T-cell (primary cell): Measurements from ENCODE around the gene IRX2. TPM values are rescaled to one million over a fixed set of nuclear protein-coding genes. Genes with fewer than 3 reads are reported as not detected.

Experiments
- ATAC-seq, 4 experiments: fragments of 200-7000 bp in 3 of 4; fragments of 150-1000 bp in 1 of 4; cut with Tn5 transposase; replicated peaks in 1 of 4; 1 replicate in 3 of 4; 2 replicates in 1 of 4; pipeline ENCODE4 v1.10.0; 2021; ENCODE audit warnings: moderate library complexity in 3 of 4, mild to moderate bottlenecking in 2 of 4, moderate number of reproducible peaks in 1 of 4
- CTCF ChIA-PET, 2 donors: fragments of 300-600 bp; sonication (Branson Sonifier 250); formaldehyde crosslinking; loops; one replicate each; lab custom pipeline; 2022; ENCODE audit warnings: antibody characterized with exemption in 2 of 2; lab: Charles Lee
- POLR2A ChIA-PET, 2 donors: fragments of 300-600 bp; sonication (Branson Sonifier 250); formaldehyde crosslinking; loops; one replicate each; lab custom pipeline; 2022; ENCODE audit warnings: antibody characterized with exemption in 2 of 2; lab: Charles Lee
- DNase-seq, 35 experiments: peaks; one replicate each; pipeline versions ENCODE4 v3.0.0 to v3.0.0-alpha.2; 2013 to 2023
- H3K27ac ChIP-seq: one replicate; pipeline ENCODE4 v1.5.1; 2013; ENCODE audit warnings: low read length
- H3K27me3 ChIP-seq, 2 experiments: replicated peaks in 1 of 2; 1 replicate in 1 of 2; 2 replicates in 1 of 2; pipeline versions ENCODE4 v1.6.1 to v1.7.0; 2013; ENCODE audit warnings: low read length in 1 of 2, mixed read lengths in 1 of 2; ENCODE audit not compliant: control insufficient read depth in 2 of 2, insufficient read depth in 2 of 2; ENCODE audit errors: extremely low read depth in 1 of 2
- H3K36me3 ChIP-seq, 2 donors: 1 replicate in 1 of 2; 2 replicates in 1 of 2; pipeline versions ENCODE4 v1.6.1 to v1.7.0; 2013; ENCODE audit warnings: low read length in 1 of 2; ENCODE audit not compliant: control insufficient read depth in 2 of 2, insufficient read depth in 1 of 2; ENCODE audit errors: extremely low read depth in 1 of 2
- H3K4me1 ChIP-seq, 2 experiments: 1 replicate in 1 of 2; 2 replicates in 1 of 2; pipeline versions ENCODE4 v1.6.1 to v1.7.0; 2013; ENCODE audit warnings: low read length in 2 of 2, mixed read lengths in 1 of 2; ENCODE audit not compliant: insufficient read depth in 2 of 2, control insufficient read depth in 1 of 2; ENCODE audit errors: extremely low read depth in 1 of 2
- H3K4me3 ChIP-seq, 2 donors: 1 replicate in 1 of 2; 2 replicates in 1 of 2; pipeline versions ENCODE4 v1.5.1 to v1.7.0; 2013; ENCODE audit warnings: mild to moderate bottlenecking in 2 of 2, low read length in 1 of 2, moderate library complexity in 1 of 2; ENCODE audit not compliant: control insufficient read depth in 1 of 2; ENCODE audit errors: extremely low read depth in 1 of 2
- H3K9me3 ChIP-seq: 2 replicates; pipeline ENCODE4 v1.7.0; 2013
- H3K27ac Mint-ChIP-seq, 2 donors: one replicate each; pipeline ENCODE4 v1.8.0; 2020 to 2021; ENCODE audit warnings: mild to moderate bottlenecking in 2 of 2, mixed read lengths in 2 of 2
- H3K27me3 Mint-ChIP-seq, 2 donors: one replicate each; pipeline ENCODE4 v1.8.0; 2021 to 2022; ENCODE audit warnings: mixed read lengths in 2 of 2
- H3K36me3 Mint-ChIP-seq: one replicate; pipeline ENCODE4 v1.8.0; 2021; ENCODE audit warnings: mixed read lengths
- H3K4me1 Mint-ChIP-seq, 3 donors: one replicate each; pipeline ENCODE4 v1.8.0; 2020 to 2022; ENCODE audit warnings: mixed read lengths in 3 of 3, mild to moderate bottlenecking in 1 of 3
- H3K4me3 Mint-ChIP-seq, 3 donors: one replicate each; pipeline ENCODE4 v1.8.0; 2020 to 2022; ENCODE audit warnings: mild to moderate bottlenecking in 3 of 3, mixed read lengths in 3 of 3, moderate library complexity in 3 of 3
- H3K9me3 Mint-ChIP-seq, 3 donors: one replicate each; pipeline ENCODE4 v1.8.0; 2020 to 2022; ENCODE audit warnings: mixed read lengths in 3 of 3
- WGBS: methylation state at CpG from one replicate; pipeline ENCODE4 v1.1.5; 2013; ENCODE audit warnings: missing lambda C conversion rate; ENCODE audit not compliant: insufficient coverage; 5-methylcytosine and 5-hydroxymethylcytosine counted together
- total RNA-seq, 35 experiments: library from RNA in 6 of 35; stranded (reverse) in 6 of 35; fragments of 120-200 nt in 1 of 35; gene quantifications; one replicate each; pipeline versions ENCODE4 v1.2.1 to v1.2.4 and lab custom pipeline; 2013 to 2026

Gene IRX2
- total RNA-seq, 5 donors from 2014 or later (not counting 1 experiment from before 2014, with no cell fraction given) = 0.13 to 0.26 TPM; not detected in 3

GRCh38 chr5:2742921-2743679, 8.4 kb downstream of the IRX2 start:
- Histone ChIP-seq H3K4me3 (no peak overlapping the region), H3K27ac (no peak overlapping the region), H3K9me3 (no peaks in the 10 kb centered on the region), H3K36me3 (no peaks in the 10 kb centered on the region), H3K4me1 (peaks cover 0 to 2% of the 10 kb centered on the region in 2 experiments), H3K27me3 (peaks cover 18 to 39% of the 10 kb centered on the region in 2 experiments)
- Mint-ChIP-seq H3K27ac (no peak overlapping the region), H3K4me3 (no peak overlapping the region), H3K27me3 (peaks cover 55 to 67% of the 10 kb centered on the region in 2 donors), H3K4me1 (no peaks in the 10 kb centered on the region), H3K9me3 (no peaks in the 10 kb centered on the region), H3K36me3 (no peaks in the 10 kb centered on the region)
- ATAC-seq = no peak
- WGBS = 12% methylated on average over 41 of the region's 55 CpGs
- no peak for DNase-seq
- POLR2A ChIA-PET = no interaction called here
- CTCF ChIA-PET = no interaction called here

DNA sequence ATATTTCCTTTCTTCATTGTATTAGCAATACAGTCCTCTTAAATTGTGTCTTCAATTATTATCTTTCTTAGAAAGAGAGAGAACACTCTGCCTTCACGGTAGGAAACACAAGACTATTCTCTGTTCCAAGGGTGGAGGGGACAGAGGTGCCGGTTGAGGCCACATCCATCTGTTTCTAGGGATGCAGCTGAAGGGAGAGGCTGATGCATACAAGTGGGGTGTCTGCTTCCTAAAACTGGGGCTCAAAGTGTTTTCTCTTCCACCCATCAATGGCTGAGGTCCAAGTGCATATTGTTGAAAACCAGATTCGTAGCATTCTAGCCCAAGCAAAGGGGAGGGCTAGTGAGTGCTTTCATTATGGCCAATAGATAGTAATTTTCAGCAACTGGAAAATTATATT, 9.5 kb downstream of the IRX2 start:
- Mint-ChIP-seq H3K4me1 (no peaks in the 10 kb centered on the region), H3K27ac (no peak overlapping the region), H3K27me3 (peaks cover 57 to 72% of the 10 kb centered on the region in 2 donors), H3K36me3 (no peaks in the 10 kb centered on the region), H3K9me3 (no peaks in the 10 kb centered on the region), H3K4me3 (no peak overlapping the region)
- Histone ChIP-seq H3K36me3 (no peaks in the 10 kb centered on the region), H3K9me3 (no peaks in the 10 kb centered on the region), H3K4me3 (no peak overlapping the region), H3K27me3 (peaks cover 18 to 44% of the 10 kb centered on the region in 2 experiments), H3K4me1 (peaks cover 0 to 2% of the 10 kb centered on the region in 2 experiments), H3K27ac (no peak overlapping the region)
- ATAC-seq (no peak), DNase-seq (no peak)
- ChIA-PET CTCF (no interaction called here), POLR2A (no interaction called here)
- WGBS = 20% methylated on average over 1 of the region's 3 CpGs

GRCh38 chr5:2740876-2741555, 10.5 kb downstream of the IRX2 start:
- H3K27ac ChIP-seq = no peak overlapping the region
- H3K4me1 ChIP-seq = peaks cover 0 to 2% of the 10 kb centered on the region in 2 experiments
- Mint-ChIP-seq H3K27ac (no peak overlapping the region), H3K27me3 (peaks cover 54 to 68% of the 10 kb centered on the region in 2 donors), H3K9me3 (no peaks in the 10 kb centered on the region), H3K4me3 (peak overlapping the region in 1 of 3 donors; percentile 29), H3K4me1 (no peaks in the 10 kb centered on the region), H3K36me3 (no peaks in the 10 kb centered on the region)
- WGBS = 12% methylated on average over 18 of the region's 25 CpGs
- ChIA-PET CTCF (no interaction called here), POLR2A (no interaction called here)
- DNase-seq = no peak
- no peak overlapping the region for H3K4me3 ChIP-seq
- no peaks in the 10 kb centered on the region for H3K36me3 ChIP-seq
- peaks cover 18 to 46% of the 10 kb centered on the region in 2 experiments for H3K27me3 ChIP-seq
- ATAC-seq = no peak
- no peaks in the 10 kb centered on the region for H3K9me3 ChIP-seq

DNA sequence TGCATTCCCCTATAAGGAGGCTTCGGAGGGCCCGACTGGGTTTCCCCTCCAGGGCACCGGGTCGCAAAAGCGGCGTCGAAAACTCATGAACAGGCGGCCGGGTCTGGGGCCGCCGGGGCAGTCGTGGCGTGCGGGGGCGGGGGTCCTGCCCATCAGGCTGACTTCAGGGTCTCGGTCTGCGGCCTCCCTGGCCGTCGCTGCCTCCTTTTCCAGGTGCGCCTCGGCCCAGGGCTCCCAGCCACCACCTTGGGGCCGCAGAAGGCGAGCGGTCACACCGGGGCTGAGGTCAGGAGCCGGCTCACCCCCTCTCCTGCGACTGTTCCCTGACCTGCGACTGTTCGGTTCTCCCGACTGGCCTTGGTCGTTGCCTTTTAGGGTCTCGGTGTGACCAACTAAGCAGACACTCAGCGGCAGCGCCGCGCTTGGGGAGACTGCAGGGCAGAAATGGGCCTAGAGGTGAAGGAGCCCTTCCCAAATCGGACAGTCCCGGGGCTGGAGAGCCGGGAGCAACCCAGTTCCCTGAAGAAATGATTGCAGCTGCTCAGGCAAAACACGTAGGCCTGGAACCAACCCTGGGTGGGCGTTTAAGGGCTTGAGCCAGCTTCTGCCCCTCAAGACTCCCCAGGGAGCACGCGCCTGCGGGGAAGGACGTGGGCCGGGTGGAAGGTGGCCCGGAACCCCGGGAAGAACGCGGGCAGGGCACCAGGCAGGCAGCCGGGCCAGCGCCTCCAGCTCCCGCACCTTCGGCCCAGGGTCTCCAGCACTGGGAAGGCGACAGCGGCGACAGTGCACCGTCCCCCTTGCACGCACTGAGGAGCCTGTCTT, 11.2 kb downstream of the IRX2 start:
- H3K4me1 ChIP-seq = peaks cover 0 to 2% of the 10 kb centered on the region in 2 experiments
- POLR2A ChIA-PET = no interaction called here
- Mint-ChIP-seq H3K4me3 (peak overlapping the region in 1 of 3 donors; percentile 29), H3K36me3 (no peaks in the 10 kb centered on the region), H3K9me3 (no peaks in the 10 kb centered on the region), H3K27ac (no peak overlapping the region), H3K4me1 (no peaks in the 10 kb centered on the region), H3K27me3 (peaks cover 48 to 63% of the 10 kb centered on the region in 2 donors)
- no peak overlapping the region for H3K27ac ChIP-seq
- 8% methylated on average over 58 of the region's 59 CpGs for WGBS
- no peaks in the 10 kb centered on the region for H3K9me3 ChIP-seq
- H3K4me3 ChIP-seq = no peak overlapping the region
- H3K27me3 ChIP-seq = peaks cover 15 to 46% of the 10 kb centered on the region in 2 experiments
- no peaks in the 10 kb centered on the region for H3K36me3 ChIP-seq
- DNase-seq (no peak), ATAC-seq (peak in 1 of 4 experiments; percentile 27)
- CTCF ChIA-PET = no interaction called here

- no peaks in the 10 kb centered on the region for H3K9me3 ChIP-seq
- no peak overlapping the region for H3K27ac Mint-ChIP-seq
- no peaks in the 10 kb centered on the region for H3K36me3 Mint-ChIP-seq
- CTCF ChIA-PET = no interaction called here
- H3K4me1 Mint-ChIP-seq = no peaks in the 10 kb centered on the region
- H3K4me3 Mint-ChIP-seq = no peak overlapping the region
- no peak overlapping the region for H3K27ac ChIP-seq
- peaks cover 0 to 2% of the 10 kb centered on the region in 2 experiments for H3K4me1 ChIP-seq
- H3K27me3 ChIP-seq = peaks cover 17 to 46% of the 10 kb centered on the region in 2 experiments
- 4% methylated on average over 59 of the region's 68 CpGs for WGBS
- peaks cover 40 to 56% of the 10 kb centered on the region in 2 donors for H3K27me3 Mint-ChIP-seq
- ATAC-seq (peak in 1 of 4 experiments; percentile 20), DNase-seq (no peak)
- no peak overlapping the region for H3K4me3 ChIP-seq
- no peaks in the 10 kb centered on the region for H3K9me3 Mint-ChIP-seq
- H3K36me3 ChIP-seq = no peaks in the 10 kb centered on the region
- POLR2A ChIA-PET = no interaction called here
Measured at GRCh38 chr5:2739360-2740050, 12.0 kb downstream of the IRX2 start.
